Chondrocyte (in vitro differentiated cells): ENCODE measurements around the gene NF1. TPM values are rescaled to one million over a fixed set of nuclear protein-coding genes. Genes with fewer than 3 reads are reported as not detected.

Experiments
- DNase-seq: peaks from one replicate; pipeline ENCODE4 v3.0.0; 2021; ENCODE audit warnings: mixed read lengths, low spot score
- H3K27ac Mint-ChIP-seq: one replicate; pipeline ENCODE4 v1.8.0; 2021; ENCODE audit warnings: mild to moderate bottlenecking, moderate library complexity, mixed read lengths; ENCODE audit not compliant: unreplicated experiment
- H3K27me3 Mint-ChIP-seq: 2 replicates; pipeline ENCODE4 v1.8.0; 2021; ENCODE audit warnings: low read depth, mixed read lengths
- H3K36me3 Mint-ChIP-seq: 2 replicates; pipeline ENCODE4 v1.8.0; 2021; ENCODE audit warnings: low read depth, mixed read lengths
- H3K4me1 Mint-ChIP-seq: 2 replicates; pipeline ENCODE4 v1.8.0; 2021; ENCODE audit warnings: low read depth, mild to moderate bottlenecking, mixed read lengths
- H3K4me3 Mint-ChIP-seq: one replicate; pipeline ENCODE4 v1.8.0; 2021; ENCODE audit warnings: mild to moderate bottlenecking, moderate library complexity, mixed read lengths; ENCODE audit not compliant: unreplicated experiment
- H3K9me3 Mint-ChIP-seq: 2 replicates; pipeline ENCODE4 v1.8.0; 2021; ENCODE audit warnings: low read depth, mixed read lengths
- CTCF ChIP-seq: fragments of 200-600 bp; sonication (generic); IDR thresholded peaks from 2 replicates; pipeline ENCODE4 v1.5.0; 2021; ENCODE audit warnings: antibody characterized with exemption, mild to moderate bottlenecking, moderate library complexity
- total RNA-seq: library from RNA; stranded (reverse); gene quantifications from 3 replicates; pipeline ENCODE4 v1.2.1, GENCODE V29; 2021

Gene NF1
- total RNA-seq, 1 donor from 2014 or later: 48.2 TPM

- no peak overlapping the region for H3K4me3 Mint-ChIP-seq
- H3K27ac Mint-ChIP-seq: no peak overlapping the region
- no peaks in the 10 kb centered on the region for H3K36me3 Mint-ChIP-seq
- no peaks in the 10 kb centered on the region for H3K27me3 Mint-ChIP-seq
- DNase-seq: no peak
- no peaks in the 10 kb centered on the region for H3K9me3 Mint-ChIP-seq
- peaks cover 12% of the 10 kb centered on the region for H3K4me1 Mint-ChIP-seq
- TF ChIP-seq CTCF: no peak
Observed at GRCh38 chr17:31314782-31315100, 220.0 kb downstream of the NF1 start.

GRCh38 chr17:31318298-31318801 lies 223.6 kb downstream of the NF1 start:
- H3K4me1 Mint-ChIP-seq: peaks cover 26% of the 10 kb centered on the region
- H3K27ac Mint-ChIP-seq: no peak overlapping the region
- H3K36me3 Mint-ChIP-seq: no peaks in the 10 kb centered on the region
- H3K9me3 Mint-ChIP-seq: no peaks in the 10 kb centered on the region
- H3K27me3 Mint-ChIP-seq: no peaks in the 10 kb centered on the region
- DNase-seq: no peak
- no peak overlapping the region for H3K4me3 Mint-ChIP-seq
- no peak for TF ChIP-seq CTCF

- Mint-ChIP-seq H3K9me3 (no peaks in the 10 kb centered on the region), H3K36me3 (peaks cover 3% of the 10 kb centered on the region), H3K4me1 (peaks cover 20% of the 10 kb centered on the region), H3K4me3 (no peak overlapping the region), H3K27me3 (no peaks in the 10 kb centered on the region), H3K27ac (no peak overlapping the region)
- DNase-seq: no peak
- no peak for TF ChIP-seq CTCF
Observed at GRCh38 chr17:31318851-31319661, 224.3 kb downstream of the NF1 start.

- no peak overlapping the region for H3K27ac Mint-ChIP-seq
- no peaks in the 10 kb centered on the region for H3K9me3 Mint-ChIP-seq
- H3K4me1 Mint-ChIP-seq: peaks cover 18% of the 10 kb centered on the region
- TF ChIP-seq CTCF: no peak
- DNase-seq: no peak
- no peaks in the 10 kb centered on the region for H3K27me3 Mint-ChIP-seq
- no peak overlapping the region for H3K4me3 Mint-ChIP-seq
- peaks cover 3% of the 10 kb centered on the region for H3K36me3 Mint-ChIP-seq
Observed at GRCh38 chr17:31320241-31320640, 225.5 kb downstream of the NF1 start.

- no peak for TF ChIP-seq CTCF
- Mint-ChIP-seq H3K27ac (no peak overlapping the region), H3K27me3 (no peaks in the 10 kb centered on the region), H3K4me1 (peaks cover 18% of the 10 kb centered on the region), H3K9me3 (no peaks in the 10 kb centered on the region), H3K4me3 (no peak overlapping the region), H3K36me3 (peaks cover 3% of the 10 kb centered on the region)
- DNase-seq: no peak
Observed at GRCh38 chr17:31320791-31321190, 226.0 kb downstream of the NF1 start.
